Measurements from ENCODE around the gene GSG1L.

DNA sequence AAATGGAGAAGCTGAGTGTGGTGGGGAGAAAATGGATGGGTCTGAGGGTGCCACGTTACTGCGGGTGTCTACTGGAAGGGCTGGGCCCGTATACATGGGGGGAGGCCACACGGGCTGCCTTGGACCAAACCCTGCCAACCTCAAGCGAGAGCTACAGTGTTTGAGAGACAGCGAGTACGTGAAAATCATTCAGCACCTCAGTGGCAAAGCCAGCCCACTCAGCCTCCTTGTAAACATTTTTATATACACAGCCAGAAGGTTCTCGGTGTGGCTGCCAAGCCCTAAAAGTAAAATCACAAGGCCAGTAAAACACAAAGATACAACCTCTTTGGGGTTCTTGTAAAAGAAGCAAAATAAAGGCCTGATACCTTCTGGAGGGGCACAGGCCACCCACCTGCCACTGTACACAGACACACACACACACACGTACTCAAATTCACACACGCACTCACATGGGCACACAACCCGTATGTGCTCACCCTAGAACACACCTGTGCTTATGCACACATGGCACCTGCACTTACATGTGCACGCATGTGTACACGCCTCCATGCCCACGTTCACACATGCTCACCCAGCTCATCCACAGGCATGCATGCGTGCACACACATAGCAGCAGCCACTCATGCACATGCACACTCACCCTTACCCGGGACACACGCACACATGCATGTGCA lies 102.8 kb downstream of the GSG1L start:
- TF ChIP-seq CTCF (optimal IDR thresholded peaks at IDR 0.05 in 1 of 3, IDR thresholded peaks at IDR 0.05 in 1 of 3, conservative IDR thresholded peaks at IDR 0.05 in 1 of 3; ENCODE audit: extremely low read depth in 1 of 3, insufficient read depth in 2 of 3, low read length in 3 of 3) (no peak), EZH2 (IDR thresholded peaks at IDR 0.05; ENCODE audit: low read length) (no peak)

Data from keratinocyte (primary cell).